Tibial artery (tissue), 4 donors: Measurements from ENCODE around the gene NF2.
A peak's percentile ranks its signal among the peaks of the same experiment; 100 is the strongest.
"Not testable (repeated sequence)": the region's sequence is repeated elsewhere in the genome, so short reads cannot be mapped to it uniquely, and the experiment has no call there.

ENCODE experiments used
- DNase-seq, 2 donors: peaks; one replicate each; pipeline ENCODE4 v3.0.0-alpha.2; 2019
- H3K27ac ChIP-seq, 2 donors: fragments of 200-600 bp; sonication (generic) in 1 of 2; 1 replicate in 1 of 2; 2 replicates in 1 of 2; pipeline ENCODE4 v1.5.1; 2018 to 2019; ENCODE audit warnings: mild to moderate bottlenecking in 1 of 2
- H3K27me3 ChIP-seq, 2 donors: fragments of 200-600 bp; sonication (generic) in 1 of 2; one replicate each; pipeline versions ENCODE4 v1.5.1 to v1.6.0; 2016 to 2019
- H3K36me3 ChIP-seq, 3 donors: fragments of 200-600 bp; sonication (generic) in 2 of 3; one replicate each; pipeline ENCODE4 v1.5.1; 2016 to 2019; ENCODE audit warnings: mild to moderate bottlenecking in 2 of 3
- H3K4me1 ChIP-seq, 4 donors: fragments of 200-600 bp; sonication (generic) in 2 of 4; 1 replicate in 3 of 4; 2 replicates in 1 of 4; pipeline ENCODE4 v1.5.1; 2016 to 2019
- H3K4me3 ChIP-seq, 2 donors: fragments of 200-600 bp; sonication (generic) in 1 of 2; 1 replicate in 1 of 2; 2 replicates in 1 of 2; pipeline ENCODE4 v1.5.1; 2018 to 2019; ENCODE audit warnings: mild to moderate bottlenecking in 2 of 2
- H3K9me3 ChIP-seq, 3 donors: fragments of 200-600 bp; sonication (generic) in 1 of 3; one replicate each; pipeline ENCODE4 v1.5.1; 2016 to 2019
- intact Hi-C: fragments of 100-400 bp; cut with DNase I; formaldehyde crosslinking; loops from one replicate; pipeline ENCODE4 v1.15.0; 2023; ENCODE audit warnings: low total_unique reads
- TF ChIP-seq, protein P1 (sequence below), 2 experiments: fragments of 200-600 bp in 1 of 2; fragments of 450-650 bp in 1 of 2; IDR thresholded peaks; one replicate each; pipeline ENCODE4 v1.5.1; 2017 to 2019; ENCODE audit warnings: antibody characterized with exemption in 2 of 2, mild to moderate bottlenecking in 1 of 2, moderate library complexity in 1 of 2

Gene NF2

DNA sequence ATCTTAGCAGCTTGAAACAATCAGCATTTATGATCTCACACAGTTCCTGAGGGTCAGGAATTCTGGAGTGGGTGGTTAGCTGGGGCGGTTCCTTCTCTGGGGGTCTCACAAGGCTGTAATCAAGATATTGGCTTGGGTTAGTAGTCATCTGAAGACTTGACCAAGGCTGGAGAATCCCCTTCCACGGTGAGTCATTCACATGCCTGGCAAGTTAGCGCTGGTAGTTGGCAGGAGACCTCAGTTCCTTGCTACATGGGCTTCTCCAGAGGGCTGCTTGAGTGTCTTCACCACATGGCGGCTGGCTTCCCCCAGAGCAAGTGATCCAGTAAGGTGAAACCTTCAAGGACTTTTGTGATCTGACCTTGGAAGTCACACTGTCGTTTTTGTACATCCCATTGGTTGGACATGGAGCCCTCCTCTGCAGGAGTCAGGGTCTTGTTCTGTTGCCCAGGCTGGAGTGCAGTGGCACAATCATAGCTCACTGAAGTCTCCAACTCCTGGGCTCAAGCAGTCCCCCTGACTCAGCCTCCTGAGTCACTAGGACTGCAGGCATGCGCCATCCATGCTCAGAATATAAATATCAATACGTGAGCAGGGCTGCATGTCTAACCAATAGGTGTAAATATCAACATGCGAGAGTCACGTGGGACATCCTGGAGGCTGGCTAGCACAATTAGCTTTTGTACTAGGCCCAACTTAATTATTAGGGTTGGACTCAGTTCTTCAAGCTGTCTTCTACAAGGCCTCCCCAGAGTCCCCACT lies 15.3 kb upstream of the NF2 start:
- Histone ChIP-seq H3K9me3 (no peaks in the 10 kb centered on the region), H3K36me3 (no peaks in the 10 kb centered on the region), H3K27ac (no peak overlapping the region), H3K4me1 (no peaks in the 10 kb centered on the region), H3K4me3 (no peak overlapping the region), H3K27me3 (no peaks in the 10 kb centered on the region)
- intact Hi-C loops = no loop called here
- TF ChIP-seq, protein P1, sequence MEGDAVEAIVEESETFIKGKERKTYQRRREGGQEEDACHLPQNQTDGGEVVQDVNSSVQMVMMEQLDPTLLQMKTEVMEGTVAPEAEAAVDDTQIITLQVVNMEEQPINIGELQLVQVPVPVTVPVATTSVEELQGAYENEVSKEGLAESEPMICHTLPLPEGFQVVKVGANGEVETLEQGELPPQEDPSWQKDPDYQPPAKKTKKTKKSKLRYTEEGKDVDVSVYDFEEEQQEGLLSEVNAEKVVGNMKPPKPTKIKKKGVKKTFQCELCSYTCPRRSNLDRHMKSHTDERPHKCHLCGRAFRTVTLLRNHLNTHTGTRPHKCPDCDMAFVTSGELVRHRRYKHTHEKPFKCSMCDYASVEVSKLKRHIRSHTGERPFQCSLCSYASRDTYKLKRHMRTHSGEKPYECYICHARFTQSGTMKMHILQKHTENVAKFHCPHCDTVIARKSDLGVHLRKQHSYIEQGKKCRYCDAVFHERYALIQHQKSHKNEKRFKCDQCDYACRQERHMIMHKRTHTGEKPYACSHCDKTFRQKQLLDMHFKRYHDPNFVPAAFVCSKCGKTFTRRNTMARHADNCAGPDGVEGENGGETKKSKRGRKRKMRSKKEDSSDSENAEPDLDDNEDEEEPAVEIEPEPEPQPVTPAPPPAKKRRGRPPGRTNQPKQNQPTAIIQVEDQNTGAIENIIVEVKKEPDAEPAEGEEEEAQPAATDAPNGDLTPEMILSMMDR (IDR thresholded peaks at IDR 0.05) = no peak
- DNase-seq = no peak

DNA sequence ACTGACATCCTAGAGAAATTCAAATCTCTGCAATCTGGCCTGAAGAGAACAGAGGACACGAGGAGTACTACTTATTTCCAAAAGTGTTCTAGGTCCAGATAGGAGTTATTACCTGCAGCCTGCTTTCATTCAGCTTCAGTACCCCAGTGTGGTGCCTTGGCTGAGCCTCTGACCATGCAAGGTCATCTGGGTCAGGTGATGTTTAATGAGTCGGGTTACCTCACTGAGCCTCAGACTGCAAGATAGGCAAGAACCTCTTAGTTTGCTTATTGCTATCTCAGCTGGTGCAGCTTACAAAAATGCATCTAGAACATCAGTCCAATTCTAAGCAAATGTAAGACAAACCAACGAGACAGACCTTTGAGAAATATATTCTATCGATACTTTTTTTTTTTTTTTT lies 9.5 kb upstream of the NF2 start:
- Histone ChIP-seq H3K27me3 (no peaks in the 10 kb centered on the region), H3K27ac (no peak overlapping the region), H3K4me3 (no peak overlapping the region), H3K4me1 (no peaks in the 10 kb centered on the region), H3K36me3 (no peaks in the 10 kb centered on the region), H3K9me3 (no peaks in the 10 kb centered on the region)
- DNase-seq = no peak
- TF ChIP-seq, protein P1 (IDR thresholded peaks at IDR 0.05) = no peak
- intact Hi-C loops = no loop called here

DNA sequence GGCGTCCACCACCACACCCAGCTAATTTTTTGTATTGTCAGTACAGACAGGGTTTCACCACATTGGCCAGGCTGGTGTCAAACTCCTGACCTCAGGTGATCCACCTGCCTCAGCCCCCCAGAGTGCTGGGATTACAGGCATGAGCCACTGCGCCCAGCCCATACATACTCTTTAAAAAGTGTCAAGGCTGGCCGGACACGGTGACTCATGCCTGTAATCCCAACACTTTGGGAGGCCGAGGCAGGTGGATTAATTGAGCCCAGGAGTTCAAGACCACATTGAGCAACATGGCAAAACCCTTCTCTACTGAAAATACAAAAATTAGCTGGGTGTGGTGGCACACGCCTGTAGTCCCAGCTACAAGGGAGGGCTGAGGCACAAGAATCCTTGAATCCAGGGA lies 9.0 kb upstream of the NF2 start:
- H3K36me3 ChIP-seq, intact Hi-C loops: not testable (repeated sequence)

DNA sequence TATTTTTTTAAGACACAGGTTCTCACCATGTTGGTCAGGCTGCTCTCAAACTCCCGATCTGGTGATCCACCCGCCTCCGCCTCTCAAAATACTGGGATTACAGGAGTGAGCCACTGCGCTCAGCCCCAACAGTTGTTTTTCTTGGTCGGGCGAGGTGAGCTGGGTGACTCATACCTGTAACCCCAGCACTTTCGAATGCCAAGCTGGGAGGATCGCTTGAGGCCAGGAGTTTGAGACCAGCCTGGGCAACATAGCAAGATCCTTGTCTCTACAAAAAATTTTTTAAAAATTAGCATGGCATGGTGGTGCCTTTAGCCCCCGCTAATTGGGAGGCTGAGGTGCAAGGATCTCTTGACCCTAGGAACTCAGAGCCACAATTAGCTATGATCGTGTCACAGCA lies 7.0 kb upstream of the NF2 start:
- peak overlapping the region in 1 of 2 donors; percentile 22 for H3K4me3 ChIP-seq
- TF ChIP-seq, protein P1 (IDR thresholded peaks at IDR 0.05) = no peak
- DNase-seq = no peak

More for the DNA sequence above, 9.0 kb upstream of the NF2 start:
- not testable (repeated sequence) for H3K4me3 ChIP-seq, H3K27me3 ChIP-seq, DNase-seq, H3K9me3 ChIP-seq, H3K27ac ChIP-seq, H3K4me1 ChIP-seq

DNA sequence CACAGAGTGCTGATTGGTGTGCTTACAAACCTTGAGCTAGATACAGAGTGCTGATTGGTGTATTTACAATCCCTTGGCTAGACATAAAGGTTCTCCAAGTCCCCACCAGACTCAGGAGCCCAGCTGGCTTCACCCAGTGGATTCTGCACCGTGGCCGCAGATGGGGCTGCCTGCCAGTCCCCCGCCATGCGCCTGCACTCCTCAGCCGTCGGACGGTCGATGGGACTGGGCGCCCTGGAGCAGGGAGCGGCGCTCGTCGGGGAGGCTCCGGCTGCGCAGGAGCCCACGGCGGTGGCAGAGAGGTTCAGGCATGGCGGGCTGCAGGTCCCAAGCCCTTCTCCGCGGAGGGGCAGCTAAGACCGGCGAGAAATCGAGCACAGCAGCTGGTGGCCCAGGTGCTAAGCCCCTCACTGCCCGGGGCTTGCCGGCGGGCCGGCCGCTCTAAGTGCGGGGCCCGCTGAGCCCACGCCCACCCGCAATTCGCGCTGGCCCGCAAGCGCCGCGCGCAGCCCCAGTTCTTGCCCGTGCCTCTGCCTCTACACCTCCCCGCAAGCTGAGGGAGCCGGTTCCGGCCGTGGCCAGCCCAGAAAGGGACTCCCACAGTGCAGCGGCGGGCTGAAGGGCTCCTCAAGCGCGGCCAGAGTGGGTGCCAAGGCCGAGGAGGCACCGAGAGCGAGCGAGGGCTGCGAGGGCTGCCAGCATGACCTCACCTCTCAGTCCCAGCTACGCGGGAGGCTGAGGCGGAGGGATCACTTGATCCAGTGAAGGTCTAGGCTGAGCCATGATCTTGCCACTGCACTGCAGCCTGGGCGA lies 5.4 kb upstream of the NF2 start:
- H3K27ac ChIP-seq, H3K9me3 ChIP-seq, DNase-seq, H3K36me3 ChIP-seq, H3K4me3 ChIP-seq, intact Hi-C loops, H3K27me3 ChIP-seq, H3K4me1 ChIP-seq: not testable (repeated sequence)

More for the DNA sequence above, 7.0 kb upstream of the NF2 start:
- Histone ChIP-seq H3K27ac (no peak overlapping the region), H3K27me3 (no peaks in the 10 kb centered on the region), H3K4me1 (no peaks in the 10 kb centered on the region), H3K36me3 (no peaks in the 10 kb centered on the region), H3K9me3 (no peaks in the 10 kb centered on the region)
- intact Hi-C loops = no loop called here

DNA sequence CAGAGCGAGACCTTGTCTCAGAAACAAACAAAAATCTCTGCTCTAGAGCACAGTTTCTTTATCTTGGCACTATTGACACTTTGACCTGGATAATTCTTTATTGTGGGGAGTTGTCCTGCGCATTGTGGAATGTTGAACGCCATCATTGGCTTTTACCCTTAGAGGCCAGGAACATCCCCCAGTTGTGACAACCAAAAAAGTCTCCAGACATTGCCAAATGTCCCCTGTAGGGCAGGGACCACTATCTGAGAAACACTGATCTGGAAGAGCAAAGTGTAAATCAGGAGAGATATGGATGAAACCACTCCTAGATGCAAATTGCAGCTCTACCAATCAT lies 4.8 kb upstream of the NF2 start:
- TF ChIP-seq, protein P1 (IDR thresholded peaks at IDR 0.05) = no peak
- H3K4me3 ChIP-seq = no peak overlapping the region

More for the DNA sequence above, 4.8 kb upstream of the NF2 start:
- no peaks in the 10 kb centered on the region for H3K27me3 ChIP-seq
- DNase-seq = no peak
- no peaks in the 10 kb centered on the region for H3K9me3 ChIP-seq
- intact Hi-C loops = no loop called here
- no peaks in the 10 kb centered on the region for H3K36me3 ChIP-seq
- no peaks in the 10 kb centered on the region for H3K4me1 ChIP-seq
- H3K27ac ChIP-seq = no peak overlapping the region
